CD4-positive, alpha-beta T cell treated with Interleukin-15 for 4 hours (primary cell): Measurements from ENCODE around the gene MIAT.
"Not testable (repeated sequence)": the region's sequence is repeated elsewhere in the genome, so short reads cannot be mapped to it uniquely, and the experiment has no call there.

ENCODE experiments used
- DNase-seq: peaks from one replicate; pipeline ENCODE4 v3.0.0-alpha.2; 2020; ENCODE audit warnings: low spot score

MIAT gene

DNA sequence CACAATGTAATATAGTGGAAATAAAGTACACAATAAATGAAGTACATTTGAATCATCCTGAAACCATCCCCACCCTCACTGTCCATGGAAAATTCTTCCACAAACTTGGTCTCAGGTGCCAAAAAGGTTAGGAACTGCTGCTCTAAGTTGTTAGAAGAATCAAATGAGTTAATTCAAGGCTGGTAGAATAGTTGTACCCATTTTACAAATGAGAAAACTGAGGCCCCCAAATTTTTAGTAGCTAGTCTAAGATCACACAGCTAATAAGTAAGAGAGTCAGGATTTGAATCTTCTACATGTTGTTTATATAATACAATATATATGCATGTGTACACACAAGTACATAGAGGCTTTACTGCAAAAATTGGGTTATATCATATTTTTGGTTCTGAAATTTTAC lies 43.1 kb downstream of the MIAT start:
- no peak for DNase-seq

DNA sequence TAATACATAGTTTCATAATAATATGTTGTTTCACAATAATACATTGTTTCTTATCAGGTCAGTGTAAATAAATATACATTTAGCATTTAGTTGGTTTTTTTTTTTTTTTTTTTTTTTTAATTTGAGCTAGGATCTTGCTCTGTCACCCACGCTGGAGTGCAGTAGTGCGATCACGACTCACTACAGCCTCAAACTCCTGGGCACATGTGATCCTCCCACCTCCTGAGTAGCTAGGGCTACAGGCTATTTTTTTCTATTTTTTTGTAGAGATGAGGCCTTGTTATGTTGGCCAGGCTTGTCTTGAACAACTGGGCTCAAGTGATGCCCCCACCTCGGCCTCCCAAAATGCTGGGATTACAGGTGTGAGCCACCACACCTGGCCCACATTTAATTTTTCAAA lies 43.5 kb downstream of the MIAT start:
- no peak for DNase-seq

GRCh38 chr22:26701323-26701722 lies 43.9 kb downstream of the MIAT start:
- no peak for DNase-seq

GRCh38 chr22:26702906-26703830 lies 45.8 kb downstream of the MIAT start:
- no peak for DNase-seq

GRCh38 chr22:26705379-26705778 lies 48.0 kb downstream of the MIAT start:
- not testable (repeated sequence) for DNase-seq

DNA sequence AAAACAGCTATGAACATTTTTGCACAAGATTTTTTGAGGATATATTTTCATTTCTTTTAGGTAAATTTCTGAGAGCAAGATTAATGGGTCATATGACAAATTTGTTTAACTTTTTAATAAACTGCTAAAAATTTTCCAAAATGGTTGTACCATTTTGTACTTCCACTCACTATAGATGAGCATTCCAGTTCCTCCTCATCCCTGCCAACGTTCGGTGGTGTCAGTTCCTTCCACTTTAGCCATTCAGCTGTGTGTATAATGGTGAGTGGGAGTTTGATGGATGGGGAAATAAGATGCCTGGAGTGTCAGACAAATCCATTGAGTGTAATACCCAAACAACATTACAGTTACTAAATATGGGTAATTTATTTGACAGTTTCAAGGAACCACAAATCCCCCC lies 49.7 kb downstream of the MIAT start:
- DNase-seq, result no peak

DNA sequence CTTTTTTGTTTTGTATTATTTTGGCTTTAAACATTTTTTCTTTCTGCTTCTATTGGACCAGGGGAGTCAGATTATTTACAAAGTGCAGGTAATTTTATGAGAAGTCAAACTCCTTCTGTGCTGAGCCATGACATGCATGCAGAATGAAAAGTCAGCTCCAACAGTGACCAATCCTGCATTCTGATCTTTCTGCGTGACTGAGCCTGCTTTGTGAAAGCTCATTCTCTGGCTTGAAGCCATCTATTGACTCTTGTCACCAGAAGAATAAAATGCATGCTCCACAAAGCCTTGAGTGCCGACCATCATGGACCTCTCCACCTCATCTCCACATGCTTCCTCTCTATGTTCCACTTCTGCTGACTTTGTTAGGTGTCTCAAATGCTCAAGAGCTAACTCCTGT lies 50.2 kb downstream of the MIAT start:
- DNase-seq, result no peak

DNA sequence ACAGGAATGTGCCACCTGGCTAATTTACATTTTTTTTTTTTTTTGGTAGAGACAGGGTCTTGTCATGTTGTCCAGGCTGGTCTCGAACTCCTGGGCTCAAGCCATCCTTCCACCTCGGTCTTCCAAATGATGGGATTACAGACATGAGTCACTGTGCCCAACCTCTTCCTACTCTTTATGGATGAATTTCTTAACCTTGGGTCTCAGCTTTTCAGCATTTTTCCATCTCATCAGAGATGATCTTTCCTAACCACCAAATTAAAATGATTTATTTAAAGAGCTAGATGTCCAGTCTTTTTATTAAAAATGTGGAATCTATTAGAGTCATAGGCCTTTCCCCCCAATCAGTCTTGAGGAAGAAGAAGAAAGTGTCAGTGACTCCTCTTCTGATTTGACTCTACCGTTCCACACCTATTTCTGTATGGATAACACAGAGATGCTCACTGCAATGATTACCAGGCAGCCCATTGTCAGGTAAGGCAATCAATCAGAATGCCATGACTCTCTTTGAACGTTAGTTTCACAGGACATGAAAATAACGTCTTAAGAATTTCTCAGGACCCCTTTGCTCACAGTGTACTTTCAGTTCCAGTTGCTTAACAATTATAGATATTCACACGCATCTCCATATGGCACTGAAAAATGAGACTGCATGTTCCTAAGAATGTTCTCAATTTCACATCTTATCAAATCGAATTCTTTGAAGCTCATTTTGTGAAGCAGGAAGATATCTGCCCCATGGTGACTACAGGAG lies 51.0 kb downstream of the MIAT start:
- no peak for DNase-seq

DNA sequence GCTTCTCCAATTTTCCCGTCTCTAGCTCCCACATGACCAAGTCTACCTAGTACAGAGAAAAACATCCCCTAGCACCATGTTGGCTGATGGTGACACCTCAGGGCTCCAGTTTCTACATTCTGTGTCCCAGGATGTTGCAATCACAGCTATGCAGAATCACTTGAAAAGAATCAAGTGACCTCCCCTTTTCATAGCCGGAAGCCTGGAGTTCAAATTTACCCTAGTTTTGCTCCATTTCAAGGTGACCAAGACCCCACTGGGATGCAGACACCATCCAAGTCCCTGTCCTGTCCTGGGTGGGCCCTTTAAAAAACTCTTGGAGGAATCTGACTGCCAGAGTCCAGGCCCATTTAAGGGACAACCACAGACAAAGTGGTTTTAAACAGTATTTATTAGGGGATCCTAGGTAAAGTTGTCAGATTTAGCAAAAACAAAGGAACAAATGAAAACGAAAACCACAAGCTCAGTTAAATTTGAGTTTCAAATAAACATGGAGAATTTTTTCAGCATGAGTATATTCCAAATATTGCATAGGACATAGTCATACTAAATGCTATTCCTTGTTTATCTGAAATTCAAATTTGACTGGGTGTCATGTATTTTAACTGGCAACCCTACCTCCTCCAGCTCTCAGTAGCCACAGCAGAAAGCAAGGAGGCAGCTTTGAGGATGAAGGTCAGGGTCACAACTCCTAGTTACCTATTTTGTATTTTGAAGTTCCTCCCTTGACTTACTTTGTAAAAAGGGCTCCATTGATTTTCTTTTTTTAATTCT lies 52.4 kb downstream of the MIAT start:
- no peak for DNase-seq

- no peak for DNase-seq
Observed at GRCh38 chr22:26711205-26711963, 54.0 kb downstream of the MIAT start.

- no peak for DNase-seq
Observed at GRCh38 chr22:26712158-26712557, 54.8 kb downstream of the MIAT start.

- DNase-seq, result no peak
Observed at GRCh38 chr22:26713823-26714449, 56.5 kb downstream of the MIAT start.

- no peak for DNase-seq
Observed at GRCh38 chr22:26714971-26715370, 57.6 kb downstream of the MIAT start.

DNA sequence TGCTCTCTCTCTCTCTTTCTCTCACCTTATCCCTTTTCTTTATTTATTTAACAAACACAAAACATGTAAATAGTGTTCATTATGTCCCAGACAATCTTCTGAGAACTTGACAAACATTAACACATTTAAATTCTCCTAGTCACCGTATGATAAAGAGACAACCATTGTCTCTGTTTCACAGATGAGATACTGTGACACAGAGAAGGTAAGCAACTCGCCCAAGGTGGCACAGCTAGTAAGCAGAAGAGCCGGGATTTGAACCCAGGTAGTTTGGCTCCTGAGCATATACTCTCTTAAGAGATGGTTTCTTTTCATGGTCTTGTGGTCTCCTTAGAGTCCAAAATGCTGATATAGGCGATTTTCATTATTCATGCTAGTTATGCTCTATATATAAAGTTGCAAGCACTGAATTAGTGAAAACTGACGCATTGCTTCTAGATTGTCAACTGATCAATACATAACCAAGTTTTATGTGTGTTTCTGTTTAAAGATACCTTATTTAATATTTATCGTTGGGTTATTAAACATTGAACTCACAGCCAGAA lies 58.1 kb downstream of the MIAT start:
- no peak for DNase-seq

- DNase-seq, result no peak
Observed at GRCh38 chr22:26718488-26718887, 61.1 kb downstream of the MIAT start.

GRCh38 chr22:26718905-26719304 lies 61.5 kb downstream of the MIAT start:
- DNase-seq, result no peak

GRCh38 chr22:26722159-26722558 lies 64.8 kb downstream of the MIAT start:
- no peak for DNase-seq

DNA sequence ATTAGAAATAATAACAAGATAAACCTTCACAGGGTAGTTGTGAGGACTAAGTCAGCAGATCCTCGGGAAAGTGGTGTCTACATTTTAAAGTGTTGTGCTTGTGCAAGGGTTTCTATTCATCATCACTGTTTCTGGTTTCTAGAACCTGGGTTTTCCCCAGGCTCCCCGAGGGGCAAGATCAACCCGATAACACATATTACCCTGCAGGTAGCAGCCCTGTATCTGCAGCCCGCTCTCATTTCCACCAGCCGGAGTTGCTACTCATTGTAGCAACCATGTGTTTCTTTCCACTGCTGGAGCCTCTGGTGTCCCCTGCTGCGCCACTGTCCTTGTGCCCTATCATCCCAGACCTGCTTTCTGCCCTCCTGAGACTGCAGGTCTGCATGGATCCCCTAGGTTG lies 67.0 kb downstream of the MIAT start:
- DNase-seq, result no peak

DNA sequence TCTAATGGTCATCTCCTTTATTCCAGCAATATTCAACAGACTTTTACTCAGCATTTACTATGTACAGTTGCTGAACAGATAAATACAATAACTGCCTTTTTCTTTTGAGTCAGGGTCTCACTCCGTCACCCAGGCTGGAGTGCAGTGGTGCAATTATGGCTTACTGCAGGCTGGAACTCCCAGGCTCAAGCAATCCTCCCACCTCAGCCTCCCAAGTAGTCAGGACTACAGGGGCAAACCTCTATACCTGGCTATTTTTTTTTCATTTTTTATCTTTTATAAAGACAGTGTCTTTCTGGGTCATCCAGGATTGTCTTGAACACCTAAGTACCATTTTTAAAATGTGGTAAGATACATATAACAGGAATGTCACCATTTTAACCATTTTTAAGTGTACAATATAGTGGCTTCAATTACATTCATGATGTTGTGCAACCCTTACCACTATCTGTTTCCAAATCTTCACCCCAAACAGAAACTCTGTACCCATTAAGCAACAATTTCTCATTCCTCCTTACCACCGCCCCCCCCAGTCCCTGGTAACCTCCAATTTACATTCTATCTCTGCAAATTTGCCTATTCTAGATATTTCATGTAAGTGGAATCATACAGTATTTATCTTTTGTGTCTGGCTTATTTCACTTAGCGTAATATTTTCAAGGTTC lies 67.8 kb downstream of the MIAT start:
- no peak for DNase-seq
